NCI-H1048 (cell line): ENCODE results near the gene PLAU.
"Not testable (repeated sequence)": the region's sequence is repeated elsewhere in the genome, so short reads cannot be mapped to it uniquely, and the experiment has no call there.

Experiments
- DNase-seq: peaks from one replicate; lab custom pipeline; 2025; lab: John Stamatoyannopoulos, UW

Gene PLAU

GRCh38 chr10:73898730-73899410 lies 12.1 kb upstream of the PLAU start:
- no peak for DNase-seq

DNA sequence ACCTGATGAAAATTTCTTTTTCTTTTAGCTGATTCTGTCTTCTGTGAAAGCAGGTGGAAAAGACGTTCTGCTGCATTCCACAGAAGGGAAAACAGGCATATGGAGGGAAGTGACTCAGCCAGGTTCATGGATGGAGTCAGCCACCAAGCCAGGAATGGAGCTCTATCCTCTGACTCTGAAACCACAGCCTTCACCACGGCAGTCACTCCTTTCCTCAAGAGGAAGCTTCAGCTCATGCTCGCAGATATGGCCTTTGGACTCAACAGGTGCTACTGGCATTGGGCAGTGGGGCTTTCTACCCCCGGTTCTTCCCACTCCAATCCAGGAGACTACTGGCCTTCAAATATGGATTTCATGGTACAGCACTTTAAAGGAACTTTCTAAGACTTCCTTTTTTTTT lies 11.5 kb upstream of the PLAU start:
- no peak for DNase-seq

DNA sequence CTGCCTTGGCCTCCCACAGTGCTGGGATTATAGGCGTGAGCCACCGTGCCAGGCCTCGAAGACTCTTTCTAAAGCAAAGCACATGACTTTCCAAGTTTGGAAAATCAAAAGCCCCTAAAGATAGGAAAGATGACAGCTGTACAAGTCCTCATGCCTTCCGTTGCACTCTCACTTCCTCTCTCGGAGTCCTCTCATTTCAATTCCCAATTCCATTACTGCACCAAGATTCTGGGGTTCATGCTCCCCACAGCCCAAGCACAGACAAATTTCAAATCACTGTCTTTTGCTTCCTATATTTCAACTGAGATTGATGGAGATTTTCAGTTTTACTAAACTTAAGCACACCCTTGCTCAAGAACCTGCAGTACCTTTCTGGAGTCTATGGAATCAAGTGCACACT lies 10.9 kb upstream of the PLAU start:
- no peak for DNase-seq

- no peak for DNase-seq
Measured at GRCh38 chr10:73901261-73901660, 9.7 kb upstream of the PLAU start.

GRCh38 chr10:73902351-73902750 lies 8.6 kb upstream of the PLAU start:
- no peak for DNase-seq

DNA sequence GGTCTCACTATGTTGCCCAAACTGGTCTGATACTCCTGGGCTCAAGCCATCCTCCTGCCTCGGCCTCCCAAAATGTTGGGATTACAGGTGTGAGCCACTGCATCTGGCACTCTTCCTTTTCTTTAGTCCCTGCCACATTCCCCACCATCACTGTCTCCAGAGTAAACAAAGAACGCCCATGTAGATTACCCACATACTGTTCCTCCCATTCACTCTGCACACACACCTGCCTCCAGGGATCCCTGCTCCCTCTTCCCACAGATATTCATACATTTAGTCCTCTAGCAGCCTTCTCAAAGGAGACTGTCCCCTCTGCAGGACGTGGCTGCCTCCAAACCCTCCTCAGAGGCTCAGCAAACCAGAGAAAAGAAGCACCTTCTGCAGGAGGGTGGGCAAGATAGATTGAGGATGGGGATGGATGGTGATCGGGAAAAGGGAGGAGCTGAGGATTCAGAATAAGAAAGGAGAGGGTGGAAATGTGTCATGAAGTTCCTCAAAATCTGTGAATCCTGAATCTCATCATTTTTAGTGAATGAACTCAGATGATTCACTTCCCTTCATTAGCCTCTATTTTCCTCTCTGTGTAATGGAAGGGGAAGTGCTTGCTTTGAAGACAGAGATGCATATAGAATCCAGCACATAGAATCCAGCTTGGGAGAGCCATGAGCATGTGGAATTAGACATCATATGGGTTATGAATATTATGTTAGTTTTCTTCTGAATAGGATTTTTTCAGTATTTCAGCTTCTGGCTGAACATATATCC lies 5.5 kb upstream of the PLAU start:
- no peak for DNase-seq

GRCh38 chr10:73906524-73907447 lies 4.1 kb upstream of the PLAU start:
- DNase-seq: no peak

- no peak for DNase-seq
Measured at GRCh38 chr10:73907841-73908517, 3.0 kb upstream of the PLAU start.

GRCh38 chr10:73908853-73909539 lies 1.9 kb upstream of the PLAU start:
- DNase-seq: no peak

- DNase-seq: no peak
Measured at GRCh38 chr10:73909540-73910115, 1.3 kb upstream of the PLAU start.

DNA sequence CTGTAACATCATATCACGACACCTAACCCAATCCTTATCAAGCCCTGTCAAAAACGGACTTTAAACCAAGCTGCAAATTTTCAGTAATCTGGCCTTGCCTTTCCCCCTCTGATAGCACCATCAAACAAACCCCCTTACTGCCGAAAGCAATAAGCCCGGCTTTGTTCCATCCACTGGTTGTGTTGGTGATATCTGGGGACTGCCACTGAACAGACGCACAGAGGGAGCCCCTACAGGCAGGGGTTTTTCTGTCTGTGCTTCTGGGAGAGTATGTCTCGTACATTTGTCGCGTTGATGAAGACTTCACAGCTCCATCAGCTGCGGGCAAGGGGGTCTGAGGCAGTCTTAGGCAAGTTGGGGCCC lies 550 bp upstream of the PLAU start:
- DNase-seq: no peak

DNA sequence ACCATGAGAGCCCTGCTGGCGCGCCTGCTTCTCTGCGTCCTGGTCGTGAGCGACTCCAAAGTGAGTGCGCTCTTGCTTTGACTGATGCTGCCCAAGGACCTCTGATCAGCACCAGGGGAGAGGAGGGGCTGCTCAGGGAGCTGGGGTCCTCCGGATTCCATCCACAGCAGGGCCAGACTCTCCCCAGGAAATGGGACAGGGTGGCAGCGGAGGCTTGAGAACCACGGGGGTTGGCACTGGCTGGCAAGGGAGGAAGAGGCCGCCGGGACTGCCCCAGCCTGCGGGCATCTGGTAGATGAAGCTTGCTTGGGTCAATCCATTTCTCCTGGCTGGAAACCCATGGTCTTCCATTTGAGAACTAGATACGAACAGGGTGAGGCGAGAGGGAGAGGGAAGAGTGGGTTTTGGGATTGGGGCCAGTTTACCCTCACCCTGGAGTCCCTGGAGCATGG lies 647 bp downstream of the PLAU start:
- DNase-seq: no peak

DNA sequence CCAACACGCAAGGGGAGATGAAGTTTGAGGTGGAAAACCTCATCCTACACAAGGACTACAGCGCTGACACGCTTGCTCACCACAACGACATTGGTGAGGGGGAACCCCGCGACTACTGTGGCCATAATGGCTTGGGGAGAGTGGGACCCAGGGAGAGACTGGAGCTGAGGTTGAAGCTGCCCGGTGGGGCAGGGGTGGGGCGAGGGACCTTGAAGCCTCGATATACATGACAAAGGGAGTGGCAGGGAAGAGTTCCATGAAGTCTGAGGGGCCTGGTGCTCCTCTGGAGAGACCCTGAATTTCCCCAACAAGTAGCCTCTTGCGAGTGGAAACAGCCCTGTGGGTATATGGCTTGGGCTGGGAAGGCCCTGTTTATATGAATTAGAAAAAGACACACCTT lies 3.1 kb downstream of the PLAU start:
- DNase-seq: no peak

DNA sequence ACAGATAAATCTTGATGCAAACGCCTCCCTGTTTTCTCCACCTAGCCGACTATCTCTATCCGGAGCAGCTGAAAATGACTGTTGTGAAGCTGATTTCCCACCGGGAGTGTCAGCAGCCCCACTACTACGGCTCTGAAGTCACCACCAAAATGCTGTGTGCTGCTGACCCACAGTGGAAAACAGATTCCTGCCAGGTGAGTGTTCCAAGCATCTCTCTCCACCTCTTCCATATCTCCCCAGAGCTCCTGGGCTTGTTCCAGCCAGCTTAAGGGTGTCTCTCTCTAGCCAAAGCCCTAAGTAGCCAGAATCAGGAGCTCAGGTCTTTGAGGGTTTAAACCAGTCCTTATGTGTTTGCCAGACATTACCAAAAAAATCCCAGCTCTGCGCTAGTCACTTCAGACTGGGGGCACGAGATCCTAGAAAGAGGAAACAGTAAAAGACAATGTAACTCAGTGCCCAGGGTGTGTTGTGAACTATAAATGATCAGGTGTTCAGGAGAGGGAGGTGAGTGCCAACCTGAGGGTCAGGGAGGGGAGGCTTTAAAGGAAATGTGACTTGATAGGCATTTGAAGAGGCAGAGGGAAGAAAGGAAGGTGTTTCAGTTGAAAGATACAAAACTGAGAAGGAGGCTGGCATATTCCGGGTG lies 4.4 kb downstream of the PLAU start:
- no peak for DNase-seq

DNA sequence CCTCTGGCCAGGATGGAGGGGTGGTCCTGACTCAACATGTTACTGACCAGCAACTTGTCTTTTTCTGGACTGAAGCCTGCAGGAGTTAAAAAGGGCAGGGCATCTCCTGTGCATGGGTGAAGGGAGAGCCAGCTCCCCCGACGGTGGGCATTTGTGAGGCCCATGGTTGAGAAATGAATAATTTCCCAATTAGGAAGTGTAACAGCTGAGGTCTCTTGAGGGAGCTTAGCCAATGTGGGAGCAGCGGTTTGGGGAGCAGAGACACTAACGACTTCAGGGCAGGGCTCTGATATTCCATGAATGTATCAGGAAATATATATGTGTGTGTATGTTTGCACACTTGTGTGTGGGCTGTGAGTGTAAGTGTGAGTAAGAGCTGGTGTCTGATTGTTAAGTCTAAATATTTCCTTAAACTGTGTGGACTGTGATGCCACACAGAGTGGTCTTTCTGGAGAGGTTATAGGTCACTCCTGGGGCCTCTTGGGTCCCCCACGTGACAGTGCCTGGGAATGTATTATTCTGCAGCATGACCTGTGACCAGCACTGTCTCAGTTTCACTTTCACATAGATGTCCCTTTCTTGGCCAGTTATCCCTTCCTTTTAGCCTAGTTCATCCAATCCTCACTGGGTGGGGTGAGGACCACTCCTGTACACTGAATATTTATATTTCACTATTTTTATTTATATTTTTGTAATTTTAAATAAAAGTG lies 6.0 kb downstream of the PLAU start:
- DNase-seq: no peak

DNA sequence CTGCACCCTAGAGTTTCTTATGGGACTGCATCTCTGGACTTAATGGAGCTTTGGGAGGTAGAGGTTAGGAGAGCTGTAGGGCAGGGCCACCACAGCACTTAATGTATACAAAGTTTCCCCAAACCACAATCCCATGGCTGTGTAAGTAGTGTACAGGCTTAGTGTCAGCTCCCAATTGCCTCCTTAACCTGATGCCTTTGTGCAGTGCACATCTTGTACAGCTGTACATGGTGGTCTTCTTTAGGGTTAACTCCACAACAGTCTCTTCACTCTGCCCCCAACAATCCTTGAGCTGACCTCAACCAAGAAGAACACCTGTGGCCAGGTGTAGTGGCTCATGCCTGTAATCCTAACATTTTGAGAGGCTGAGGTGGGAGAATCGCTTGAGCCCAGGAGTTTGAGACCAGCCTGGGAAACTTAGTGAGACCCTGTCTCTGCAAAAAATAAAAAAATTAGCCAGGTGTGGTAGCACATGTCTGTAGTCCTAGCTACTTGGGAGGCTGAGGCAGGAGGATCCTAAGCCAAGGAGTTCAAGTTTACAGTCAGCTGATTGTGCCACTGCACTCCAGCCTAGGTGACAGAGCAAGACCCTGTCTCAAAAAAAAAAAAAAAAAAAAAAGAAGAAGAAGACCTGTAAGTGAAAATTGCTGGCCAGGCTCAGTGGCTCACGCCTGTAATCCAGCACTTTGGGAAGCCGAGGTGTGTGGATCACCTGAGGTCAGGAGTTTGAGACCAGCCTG lies 6.8 kb downstream of the PLAU start:
- no peak for DNase-seq

GRCh38 chr10:73919481-73919880 lies 8.5 kb downstream of the PLAU start:
- DNase-seq: not testable (repeated sequence)

GRCh38 chr10:73920089-73920488 lies 9.2 kb downstream of the PLAU start:
- no peak for DNase-seq
